ENCODE data around the gene ZHX3. TPM values are rescaled to one million over a fixed set of nuclear protein-coding genes. Genes with fewer than 3 reads are reported as not detected.

The ZHX3 gene
- total and polyA plus RNA-seq, 2 of the 4 experiments (the other 2 are of a cell fraction), result 25.0 to 28.0 TPM

GRCh38 chr20:41221614-41222218 lies 95.8 kb downstream of the ZHX3 start:
- BruUV-seq (replicated peaks), result no TSS peak
- no peaks in the 10 kb centered on the region for H3K9me3 ChIP-seq (ENCODE audit: control insufficient read depth, insufficient read depth, low read length)
- H4K5ac ChIP-seq (ENCODE audit: low read depth, low read length), result 0 out of 2 replicates have a peak overlapping the region, but pooled peaks have one; percentile 21
- peak overlapping the region; percentile 27 for H3K18ac ChIP-seq (ENCODE audit: low read depth, low read length)
- TF ChIP-seq ELK1 (IDR thresholded peaks at IDR 0.05; ENCODE audit: borderline replicate concordance, low read depth, low read length), result no peak
- no peak for TF ChIP-seq SMC3 (IDR thresholded peaks at IDR 0.05; ENCODE audit: low read depth, low read length)
- no peak for TF ChIP-seq CTCF (conservative IDR thresholded peaks at IDR 0.05; ENCODE audit: low read depth, low read length)
- TF ChIP-seq USF2 (IDR thresholded peaks at IDR 0.05; ENCODE audit: low read depth, low read length), result no peak
- no peak for TF ChIP-seq CEBPB (IDR thresholded peaks at IDR 0.05; ENCODE audit: low read depth, low read length)
- no peak for TF ChIP-seq RFX5 (IDR thresholded peaks at IDR 0.05; ENCODE audit: low read depth, low read length)
- TF ChIP-seq MXI1 (IDR thresholded peaks at IDR 0.05; ENCODE audit: borderline replicate concordance, low read depth, low read length), result no peak
- no peak for TF ChIP-seq MAZ (IDR thresholded peaks at IDR 0.05; ENCODE audit: borderline replicate concordance, low read depth, low read length)
- TF ChIP-seq BHLHE40 (IDR thresholded peaks at IDR 0.05; ENCODE audit: low read depth, low read length), result no peak
- TF ChIP-seq POLR2A (IDR thresholded peaks at IDR 0.05; ENCODE audit: low read depth, low read length), result no peak
- no peak for TF ChIP-seq FOS (IDR thresholded peaks at IDR 0.05; ENCODE audit: low read depth, low read length)
- TF ChIP-seq RAD21 (IDR thresholded peaks at IDR 0.05; ENCODE audit: low read length), result no peak
- no peak for TF ChIP-seq RCOR1 (IDR thresholded peaks at IDR 0.05; ENCODE audit: insufficient replicate concordance, low read length)
- no peak for TF ChIP-seq MAFK (IDR thresholded peaks at IDR 0.05; ENCODE audit: low read depth, low read length)
- no peak for TF ChIP-seq CHD1 (IDR thresholded peaks at IDR 0.05; ENCODE audit: low read depth, low read length)
- no peak for TF ChIP-seq NFE2L2 (IDR thresholded peaks at IDR 0.05; ENCODE audit: low read depth, low read length)
- H3K36me3 ChIP-seq (ENCODE audit: control insufficient read depth, insufficient read depth, low read length), result no peaks in the 10 kb centered on the region
- no peaks in the 10 kb centered on the region; the same call in none of the 2 replicates for H3K9me1 ChIP-seq (ENCODE audit: insufficient read depth, low read length)
- no peak overlapping the region for H2BK5ac ChIP-seq (ENCODE audit: low read depth, low read length, poor library complexity, severe bottlenecking)
- no peak overlapping the region for H4K91ac ChIP-seq (ENCODE audit: insufficient read depth, low read depth, low read length)
- H3K9ac ChIP-seq (ENCODE audit: low read depth, low read length), result no peak overlapping the region
- intact Hi-C loops (cut with micrococcal nuclease) (loop anchor here (2.0 kb wide), 1 partner anchor 45 kb away; no protein-coding TSS in a partner anchor), dilution Hi-C loops (cut with HindIII; ENCODE audit: low sequenced_read_pairs, unreplicated experiment) (no loop called here), in situ Hi-C loops (cut with MboI; ENCODE audit: low sequenced_read_pairs) (no loop called here)
- H3K79me1 ChIP-seq (ENCODE audit: low read depth in 1 of 2, low read length in 2 of 2), result peaks cover 28 to 52% of the 10 kb centered on the region in 2 experiments
- POLR2A ChIA-PET (ENCODE audit: unreplicated experiment), result no interaction called here
- peaks cover 9% of the 10 kb centered on the region for H3K4me1 ChIP-seq (ENCODE audit: control insufficient read depth, insufficient read depth, low read length)
- no peak overlapping the region for H2AFZ ChIP-seq (replicated peaks; ENCODE audit: low read length, poor library complexity)
- 0 out of 2 replicates have a peak overlapping the region, but pooled peaks have one; percentile 4 for H3K14ac ChIP-seq (replicated peaks; ENCODE audit: low read depth, low read length)
- ATAC-seq (ENCODE audit: low read depth) (no peak), DNase-seq (no peak)
- peak overlapping the region; percentile 3; the same call in 1 of the 2 replicates for H3K27ac ChIP-seq (ENCODE audit: insufficient read depth, low read length)
- 98% methylated on average over 5 of the region's 5 CpGs; no CpG with 5 or more reads in 1 of the 2 experiments for WGBS, 2 experiments (ENCODE audit: extremely low coverage in 2 of 2, insufficient read length in 1 of 2)
- no peak overlapping the region for H3K4me2 ChIP-seq (ENCODE audit: low read depth, low read length)
- H3K27me3 ChIP-seq (ENCODE audit: control insufficient read depth, insufficient read depth, low read length), result no peaks in the 10 kb centered on the region
- no peak overlapping the region for H3K4ac ChIP-seq (ENCODE audit: low read depth, low read length)
- H4K20me1 ChIP-seq (ENCODE audit: insufficient read depth, low read length), result no peaks in the 10 kb centered on the region; the same call in 1 of the 2 replicates
- CTCF ChIA-PET, result no interaction called here
- H2AK9ac ChIP-seq (replicated peaks; ENCODE audit: low read depth, low read length, poor library complexity), result no peak overlapping the region
- no peak overlapping the region for H4K8ac ChIP-seq (ENCODE audit: low read depth in 2 of 2, low read length in 2 of 2)
- no peak overlapping the region for H2BK120ac ChIP-seq (ENCODE audit: low read depth, low read length)
- H3K4me3 ChIP-seq (ENCODE audit: insufficient read depth, low read depth, low read length), result no peak overlapping the region
- no peak overlapping the region for H2AK5ac ChIP-seq (ENCODE audit: low read depth, low read length)
- no peak overlapping the region for H2BK15ac ChIP-seq (ENCODE audit: low read depth, low read length)
- H2BK20ac ChIP-seq (ENCODE audit: low read depth, low read length), result no peak overlapping the region
- no peak overlapping the region for H3K56ac ChIP-seq (ENCODE audit: extremely low read depth, insufficient read depth, low read length)
- H3K23ac ChIP-seq (ENCODE audit: low read depth, low read length), result no peak overlapping the region
